IMR-90 (cell line): ENCODE results near the gene CCDC117. TPM values are rescaled to one million over a fixed set of nuclear protein-coding genes. Genes with fewer than 3 reads are reported as not detected.

Experiments
- ATAC-seq: fragments of 200-7000 bp; cut with Tn5 transposase; 2 replicates; pipeline ENCODE4 v1.9.1; 2020; ENCODE audit warnings: low read depth, mild to moderate bottlenecking, moderate library complexity
- BruUV-seq: library from RNA; stranded (reverse); fragments of 400-500 nt; replicated peaks from 2 replicates; lab custom pipeline; 2021; lab: Mats Ljungman, UMichigan
- CTCF ChIA-PET: fragments of 300-600 bp; formaldehyde crosslinking; extraction: SDS; loops from one replicate; lab custom pipeline; 2021; ENCODE audit warnings: antibody characterized with exemption; lab: Yijun Ruan, JAX
- POLR2A ChIA-PET: fragments of 300-600 bp; sonication (Branson Sonifier 250); formaldehyde crosslinking; loops from one replicate; lab custom pipeline; 2022; ENCODE audit warnings: antibody characterized with exemption; ENCODE audit not compliant: unreplicated experiment; lab: Charles Lee
- DNase-seq: peaks from one replicate; pipeline ENCODE4 v3.0.0; 2013
- H2AFZ ChIP-seq: replicated peaks from 2 replicates; pipeline ENCODE3; 2013; ENCODE audit warnings: low read length, mild to moderate bottlenecking; ENCODE audit not compliant: poor library complexity
- H2AK5ac ChIP-seq: 2 replicates; pipeline ENCODE4 v1.6.1; 2013; ENCODE audit warnings: low read depth, low read length, inconsistent platforms
- H2AK9ac ChIP-seq: replicated peaks from 2 replicates; pipeline ENCODE3; 2013; ENCODE audit warnings: mild to moderate bottlenecking, low read depth, low read length, moderate library complexity; ENCODE audit not compliant: poor library complexity
- H2BK120ac ChIP-seq: 2 replicates; pipeline ENCODE4 v1.6.1; 2013; ENCODE audit warnings: low read depth, low read length, inconsistent platforms
- H2BK15ac ChIP-seq: 3 replicates; pipeline ENCODE4 v1.6.1; 2013; ENCODE audit warnings: low read depth, low read length, inconsistent platforms
- H2BK20ac ChIP-seq: 2 replicates; pipeline ENCODE4 v1.6.1; 2013; ENCODE audit warnings: low read depth, mild to moderate bottlenecking, inconsistent platforms, low read length, moderate library complexity
- H2BK5ac ChIP-seq: 2 replicates; pipeline ENCODE4 v1.6.1; 2013; ENCODE audit warnings: mild to moderate bottlenecking, low read depth, low read length, inconsistent platforms; ENCODE audit not compliant: poor library complexity, severe bottlenecking
- H3K14ac ChIP-seq: replicated peaks from 2 replicates; pipeline ENCODE4 v1.6.1; 2013; ENCODE audit warnings: low read depth, low read length, inconsistent platforms
- H3K18ac ChIP-seq: 2 replicates; pipeline ENCODE4 v1.6.1; 2013; ENCODE audit warnings: low read depth, low read length, control low read depth
- H3K23ac ChIP-seq: 2 replicates; pipeline ENCODE4 v1.6.1; 2013; ENCODE audit warnings: low read depth, low read length, inconsistent platforms
- H3K27ac ChIP-seq: 2 replicates; pipeline ENCODE4 v1.5.1; 2013; ENCODE audit warnings: mild to moderate bottlenecking, control low read depth, low read length; ENCODE audit not compliant: insufficient read depth
- H3K27me3 ChIP-seq: 2 replicates; pipeline ENCODE4 v1.6.1; 2013; ENCODE audit warnings: low read length; ENCODE audit not compliant: control insufficient read depth, insufficient read depth
- H3K36me3 ChIP-seq: 2 replicates; pipeline ENCODE4 v1.6.1; 2013; ENCODE audit warnings: low read length, mixed read lengths; ENCODE audit not compliant: control insufficient read depth, insufficient read depth
- H3K4ac ChIP-seq: 2 replicates; pipeline ENCODE4 v1.6.1; 2013; ENCODE audit warnings: low read depth, low read length, inconsistent platforms
- H3K4me1 ChIP-seq: 2 replicates; pipeline ENCODE4 v1.6.1; 2013; ENCODE audit warnings: low read length, mixed read lengths; ENCODE audit not compliant: control insufficient read depth, insufficient read depth
- H3K4me2 ChIP-seq: 2 replicates; pipeline ENCODE4 v1.6.1; 2013; ENCODE audit warnings: low read depth, mild to moderate bottlenecking, control low read depth, low read length, moderate library complexity
- H3K4me3 ChIP-seq: 2 replicates; pipeline ENCODE4 v1.5.1; 2013; ENCODE audit warnings: low read depth, mild to moderate bottlenecking, control low read depth, low read length, moderate library complexity; ENCODE audit not compliant: insufficient read depth
- H3K56ac ChIP-seq: 2 replicates; pipeline ENCODE4 v1.6.1; 2013; ENCODE audit warnings: low read length, inconsistent platforms; ENCODE audit not compliant: insufficient read depth; ENCODE audit errors: extremely low read depth
- H3K79me1 ChIP-seq, 2 experiments: 2 replicates each; pipeline ENCODE4 v1.6.1; 2013; ENCODE audit warnings: low read length in 2 of 2, inconsistent platforms in 1 of 2, low read depth in 1 of 2
- H3K9ac ChIP-seq: 2 replicates; pipeline ENCODE4 v1.6.1; 2013; ENCODE audit warnings: low read depth, low read length, control low read depth
- H3K9me1 ChIP-seq: 2 replicates; pipeline ENCODE4 v1.6.1; 2013; ENCODE audit warnings: low read length, inconsistent platforms; ENCODE audit not compliant: insufficient read depth
- H3K9me3 ChIP-seq: 2 replicates; pipeline ENCODE4 v1.6.1; 2013; ENCODE audit warnings: low read length; ENCODE audit not compliant: control insufficient read depth, insufficient read depth
- H4K20me1 ChIP-seq: 2 replicates; pipeline ENCODE4 v1.6.1; 2013; ENCODE audit warnings: low read length, inconsistent platforms; ENCODE audit not compliant: insufficient read depth
- H4K5ac ChIP-seq: 2 replicates; pipeline ENCODE4 v1.6.1; 2013; ENCODE audit warnings: mild to moderate bottlenecking, low read depth, low read length, control low read depth
- H4K8ac ChIP-seq, 2 experiments: 2 replicates each; pipeline ENCODE4 v1.6.1; 2013; ENCODE audit warnings: low read depth in 2 of 2, low read length in 2 of 2, control low read depth in 1 of 2, inconsistent platforms in 1 of 2
- H4K91ac ChIP-seq: 2 replicates; pipeline ENCODE4 v1.6.1; 2013; ENCODE audit warnings: low read depth, low read length, inconsistent platforms; ENCODE audit not compliant: insufficient read depth
- BHLHE40 ChIP-seq: fragments of 150-350 bp; IDR thresholded peaks from 2 replicates; pipeline ENCODE4 v1.6.1; 2016; ENCODE audit warnings: mild to moderate bottlenecking, low read depth, low read length
- CEBPB ChIP-seq: IDR thresholded peaks from 2 replicates; pipeline ENCODE4 v1.6.1; 2012; ENCODE audit warnings: low read depth, low read length, improper control_type of control experiment
- CHD1 ChIP-seq: IDR thresholded peaks from 2 replicates; pipeline ENCODE4 v1.6.1; 2012; ENCODE audit warnings: low read depth, low read length, improper control_type of control experiment
- FOS ChIP-seq: fragments of 150-350 bp; IDR thresholded peaks from 2 replicates; pipeline ENCODE4 v1.6.1; 2016; ENCODE audit warnings: low read depth, low read length
- MAFK ChIP-seq: IDR thresholded peaks from 2 replicates; pipeline ENCODE4 v1.6.1; 2012; ENCODE audit warnings: low read depth, low read length, improper control_type of control experiment
- MAZ ChIP-seq: IDR thresholded peaks from 2 replicates; pipeline ENCODE4 v1.6.1; 2012; ENCODE audit warnings: low read depth, mild to moderate bottlenecking, low read length, improper control_type of control experiment, moderate library complexity, borderline replicate concordance
- MXI1 ChIP-seq: IDR thresholded peaks from 2 replicates; pipeline ENCODE4 v1.6.1; 2012; ENCODE audit warnings: low read depth, mild to moderate bottlenecking, low read length, moderate library complexity, borderline replicate concordance
- NFE2L2 ChIP-seq: fragments of 150-350 bp; IDR thresholded peaks from 2 replicates; pipeline ENCODE4 v1.6.1; 2016; ENCODE audit warnings: low read depth, mild to moderate bottlenecking, low read length
- POLR2A ChIP-seq: IDR thresholded peaks from 2 replicates; pipeline ENCODE4 v1.6.1; 2012; ENCODE audit warnings: mild to moderate bottlenecking, low read depth, low read length
- RAD21 ChIP-seq: IDR thresholded peaks from 2 replicates; pipeline ENCODE4 v1.6.1; 2012; ENCODE audit warnings: low read length, improper control_type of control experiment
- RCOR1 ChIP-seq: IDR thresholded peaks from 2 replicates; pipeline ENCODE4 v1.6.1; 2012; ENCODE audit warnings: mild to moderate bottlenecking, low read length, improper control_type of control experiment; ENCODE audit not compliant: insufficient replicate concordance
- RFX5 ChIP-seq: IDR thresholded peaks from 2 replicates; pipeline ENCODE4 v1.8.0; 2012; ENCODE audit warnings: low read depth, mild to moderate bottlenecking, low read length, moderate library complexity
- SMC3 ChIP-seq: fragments of 150-350 bp; IDR thresholded peaks from 2 replicates; pipeline ENCODE4 v1.6.1; 2016; ENCODE audit warnings: low read depth, mild to moderate bottlenecking, antibody characterized with exemption, low read length, moderate library complexity
- WGBS, 2 experiments: methylation state at CpG; one replicate each; pipeline versions ENCODE4 v1.1.5 to v1.1.7; 2013; ENCODE audit warnings: missing lambda C conversion rate in 2 of 2; ENCODE audit not compliant: insufficient read length in 1 of 2; ENCODE audit errors: extremely low coverage in 2 of 2; 5-methylcytosine and 5-hydroxymethylcytosine counted together
- dilution Hi-C: fragments of 300-500 bp; cut with HindIII; formaldehyde crosslinking; loops from one replicate; pipeline ENCODE4 v1.14.3; 2018; ENCODE audit warnings: low sequenced_read_pairs; ENCODE audit not compliant: unreplicated experiment
- in situ Hi-C: fragments of 300-500 bp; cut with MboI; formaldehyde crosslinking; loops from 3 replicates; pipeline ENCODE4 v1.14.3; 2019; ENCODE audit warnings: low sequenced_read_pairs, inconsistent platforms, mixed read lengths
- intact Hi-C: fragments of 100-400 bp; cut with micrococcal nuclease; formaldehyde crosslinking; loops from 2 replicates; pipeline ENCODE4 v1.10.0; 2022
- polyA plus RNA-seq, 3 experiments: library from polyadenylated mRNA; depleted of rRNA; stranded (reverse); fragments of >200 nt; gene quantifications; 2 replicates each; pipeline ENCODE4 v1.2.3, GENCODE V29; 2012; ENCODE audit warnings: low replicate concordance in 1 of 3
- total RNA-seq: library from RNA; depleted of rRNA; stranded (reverse); fragments of >200 nt; gene quantifications from 2 replicates; pipeline ENCODE4 v1.2.3, GENCODE V29; 2012
- TF ChIP-seq, protein P1 (sequence below): fragments of 150-350 bp; IDR thresholded peaks from 2 replicates; pipeline ENCODE4 v1.6.1; 2017; ENCODE audit warnings: mild to moderate bottlenecking, antibody characterized with exemption, low read length, low read depth
- TF ChIP-seq, protein P2 (sequence below): fragments of 150-350 bp; IDR thresholded peaks from 2 replicates; pipeline ENCODE4 v1.6.1; 2016; ENCODE audit warnings: low read depth, mild to moderate bottlenecking, low read length, moderate library complexity, borderline replicate concordance
- TF ChIP-seq, protein P3 (sequence below): conservative IDR thresholded peaks from 2 replicates; pipeline ENCODE4 v1.5.1; 2012; ENCODE audit warnings: mild to moderate bottlenecking, low read depth, low read length, improper control_type of control experiment

The CCDC117 gene
- total and polyA plus RNA-seq, 2 of the 4 experiments (the other 2 are of a cell fraction): 5.9 to 7.0 TPM

DNA sequence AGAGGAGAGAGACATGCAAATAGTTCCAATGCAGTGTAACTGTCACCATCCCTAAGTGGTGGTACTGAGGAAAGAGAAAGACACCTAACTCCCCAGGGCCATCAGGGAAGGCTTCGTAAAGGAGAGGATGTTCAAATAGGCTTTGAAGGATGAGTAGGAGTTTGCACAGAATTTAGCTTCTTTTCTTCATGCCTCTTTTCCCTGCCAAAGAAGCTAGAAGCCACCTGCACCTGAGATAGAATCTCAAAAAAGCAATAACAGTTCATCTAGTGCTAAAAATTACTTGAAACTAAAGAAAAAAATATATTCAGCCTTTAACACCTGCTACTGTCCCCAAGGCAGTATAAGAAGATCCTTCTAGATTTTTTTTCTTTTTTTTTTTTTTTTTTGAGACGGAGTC is 44.6 kb downstream of the CCDC117 start:
- Histone ChIP-seq H4K20me1 (no peaks in the 10 kb centered on the region), H4K91ac (no peak overlapping the region), H3K18ac (no peak overlapping the region), H3K4me2 (no peak overlapping the region), H4K8ac (no peak overlapping the region), H3K27me3 (no peaks in the 10 kb centered on the region), H3K9me1 (peaks cover 8% of the 10 kb centered on the region; the same call in 1 of the 2 replicates), H4K5ac (no peak overlapping the region), H3K4me3 (no peak overlapping the region), H3K4ac (no peak overlapping the region), H3K23ac (no peak overlapping the region), H3K79me1 (no peaks in the 10 kb centered on the region; a peak in 1 of 4 replicates), H2AK9ac (no peak overlapping the region), H2AFZ (no peak overlapping the region), H2BK15ac (no peak overlapping the region), H2BK120ac (no peak overlapping the region), H3K36me3 (no peaks in the 10 kb centered on the region), H3K27ac (no peak overlapping the region), H3K9ac (no peak overlapping the region), H3K9me3 (no peaks in the 10 kb centered on the region), H2BK20ac (no peak overlapping the region), H3K14ac (no peak overlapping the region), H2AK5ac (no peak overlapping the region), H3K4me1 (peaks cover 2% of the 10 kb centered on the region; the same call in 1 of the 2 replicates), H2BK5ac (no peak overlapping the region), H3K56ac (no peak overlapping the region)
- DNase-seq (no peak), ATAC-seq (no peak)
- intact Hi-C loops (no loop called here), dilution Hi-C loops (no loop called here), in situ Hi-C loops (no loop called here)
- no peak for TF ChIP-seq RCOR1
- no peak for TF ChIP-seq FOS
- no peak for TF ChIP-seq POLR2A
- TF ChIP-seq RFX5: no peak
- TF ChIP-seq CEBPB: no peak
- TF ChIP-seq SMC3: no peak
- no peak for TF ChIP-seq MAZ
- TF ChIP-seq RAD21: no peak
- TF ChIP-seq, protein P1, sequence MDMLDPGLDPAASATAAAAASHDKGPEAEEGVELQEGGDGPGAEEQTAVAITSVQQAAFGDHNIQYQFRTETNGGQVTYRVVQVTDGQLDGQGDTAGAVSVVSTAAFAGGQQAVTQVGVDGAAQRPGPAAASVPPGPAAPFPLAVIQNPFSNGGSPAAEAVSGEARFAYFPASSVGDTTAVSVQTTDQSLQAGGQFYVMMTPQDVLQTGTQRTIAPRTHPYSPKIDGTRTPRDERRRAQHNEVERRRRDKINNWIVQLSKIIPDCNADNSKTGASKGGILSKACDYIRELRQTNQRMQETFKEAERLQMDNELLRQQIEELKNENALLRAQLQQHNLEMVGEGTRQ: no peak
- TF ChIP-seq, protein P2, sequence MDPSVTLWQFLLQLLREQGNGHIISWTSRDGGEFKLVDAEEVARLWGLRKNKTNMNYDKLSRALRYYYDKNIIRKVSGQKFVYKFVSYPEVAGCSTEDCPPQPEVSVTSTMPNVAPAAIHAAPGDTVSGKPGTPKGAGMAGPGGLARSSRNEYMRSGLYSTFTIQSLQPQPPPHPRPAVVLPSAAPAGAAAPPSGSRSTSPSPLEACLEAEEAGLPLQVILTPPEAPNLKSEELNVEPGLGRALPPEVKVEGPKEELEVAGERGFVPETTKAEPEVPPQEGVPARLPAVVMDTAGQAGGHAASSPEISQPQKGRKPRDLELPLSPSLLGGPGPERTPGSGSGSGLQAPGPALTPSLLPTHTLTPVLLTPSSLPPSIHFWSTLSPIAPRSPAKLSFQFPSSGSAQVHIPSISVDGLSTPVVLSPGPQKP: no peak
- no peak for TF ChIP-seq BHLHE40
- TF ChIP-seq CHD1: no peak
- TF ChIP-seq, protein P3, sequence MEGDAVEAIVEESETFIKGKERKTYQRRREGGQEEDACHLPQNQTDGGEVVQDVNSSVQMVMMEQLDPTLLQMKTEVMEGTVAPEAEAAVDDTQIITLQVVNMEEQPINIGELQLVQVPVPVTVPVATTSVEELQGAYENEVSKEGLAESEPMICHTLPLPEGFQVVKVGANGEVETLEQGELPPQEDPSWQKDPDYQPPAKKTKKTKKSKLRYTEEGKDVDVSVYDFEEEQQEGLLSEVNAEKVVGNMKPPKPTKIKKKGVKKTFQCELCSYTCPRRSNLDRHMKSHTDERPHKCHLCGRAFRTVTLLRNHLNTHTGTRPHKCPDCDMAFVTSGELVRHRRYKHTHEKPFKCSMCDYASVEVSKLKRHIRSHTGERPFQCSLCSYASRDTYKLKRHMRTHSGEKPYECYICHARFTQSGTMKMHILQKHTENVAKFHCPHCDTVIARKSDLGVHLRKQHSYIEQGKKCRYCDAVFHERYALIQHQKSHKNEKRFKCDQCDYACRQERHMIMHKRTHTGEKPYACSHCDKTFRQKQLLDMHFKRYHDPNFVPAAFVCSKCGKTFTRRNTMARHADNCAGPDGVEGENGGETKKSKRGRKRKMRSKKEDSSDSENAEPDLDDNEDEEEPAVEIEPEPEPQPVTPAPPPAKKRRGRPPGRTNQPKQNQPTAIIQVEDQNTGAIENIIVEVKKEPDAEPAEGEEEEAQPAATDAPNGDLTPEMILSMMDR: no peak
- no peak for TF ChIP-seq MAFK
- no peak for TF ChIP-seq MXI1
- no peak for TF ChIP-seq NFE2L2
- CTCF ChIA-PET: no interaction called here
- no CpG with 5 or more reads among the region's 2 CpGs for WGBS, 2 experiments
- no TSS peak for BruUV-seq
- POLR2A ChIA-PET: no interaction called here
